Dedifferentiated amniotic fluid mesenchymal stem cell (primary cell): ENCODE data around the gene WNT6.
"Not testable (repeated sequence)": the region's sequence is repeated elsewhere in the genome, so short reads cannot be mapped to it uniquely, and the experiment has no call there.

Experiments
- DNase-seq: peaks from one replicate; pipeline ENCODE4 v3.0.0-alpha.2; 2016; ENCODE audit errors: extremely low spot score

Gene WNT6

GRCh38 chr2:218830526-218831306 lies 28.9 kb upstream of the WNT6 start:
- DNase-seq = no peak

DNA sequence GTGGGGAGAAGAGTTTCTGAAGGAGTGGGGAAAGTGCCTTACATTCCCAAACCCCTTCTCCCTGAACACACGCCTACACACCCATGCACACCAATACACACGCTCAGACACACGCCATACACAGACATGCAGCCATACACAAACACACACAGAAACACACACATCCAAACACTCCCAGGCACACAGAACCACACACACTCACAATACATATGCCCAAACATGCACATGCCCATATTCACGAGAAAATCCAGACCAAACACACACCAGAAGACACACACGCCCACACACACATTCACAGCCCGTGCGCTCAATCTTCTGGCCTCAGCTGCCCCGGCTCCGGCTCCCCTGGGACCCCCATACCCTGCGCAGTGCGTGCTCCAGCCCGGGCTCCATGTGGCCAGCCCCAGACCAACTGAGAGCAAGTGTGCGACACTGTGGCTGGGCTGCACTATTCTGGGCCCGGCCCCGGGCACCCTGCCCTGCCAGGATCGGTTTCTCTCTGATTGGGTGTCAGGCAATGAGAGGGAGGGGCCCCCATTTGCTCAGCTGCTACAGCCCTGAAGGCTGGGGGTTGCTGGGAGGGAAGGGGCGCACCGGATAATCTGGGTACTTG lies 28.1 kb upstream of the WNT6 start, which contains the start of gene PRKAG3:
Gene PRKAG3 (minus strand): TSS at position 426 of the 613 bp plus-strand sequence.
- no peak for DNase-seq

DNA sequence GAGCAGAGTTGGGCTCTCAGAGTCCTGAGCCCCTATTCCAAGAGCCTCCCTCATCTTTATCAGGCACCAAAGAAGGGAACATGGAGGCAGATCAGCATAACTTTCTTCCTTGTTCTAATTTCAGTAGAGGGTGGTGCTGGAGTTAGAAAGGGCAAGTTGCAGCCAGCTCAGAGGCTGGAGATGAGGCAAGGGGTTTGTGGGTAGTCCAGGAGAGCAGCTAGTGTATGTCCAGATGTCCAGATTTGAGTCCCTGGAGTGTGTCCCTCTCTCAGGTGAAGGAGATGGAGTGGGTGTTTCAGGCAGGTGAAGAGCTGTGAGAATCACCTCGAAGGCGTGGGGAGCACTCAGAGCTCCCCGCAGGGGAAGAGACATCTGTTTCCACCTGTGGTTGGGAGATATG lies 27.5 kb upstream of the WNT6 start:
- no peak for DNase-seq

DNA sequence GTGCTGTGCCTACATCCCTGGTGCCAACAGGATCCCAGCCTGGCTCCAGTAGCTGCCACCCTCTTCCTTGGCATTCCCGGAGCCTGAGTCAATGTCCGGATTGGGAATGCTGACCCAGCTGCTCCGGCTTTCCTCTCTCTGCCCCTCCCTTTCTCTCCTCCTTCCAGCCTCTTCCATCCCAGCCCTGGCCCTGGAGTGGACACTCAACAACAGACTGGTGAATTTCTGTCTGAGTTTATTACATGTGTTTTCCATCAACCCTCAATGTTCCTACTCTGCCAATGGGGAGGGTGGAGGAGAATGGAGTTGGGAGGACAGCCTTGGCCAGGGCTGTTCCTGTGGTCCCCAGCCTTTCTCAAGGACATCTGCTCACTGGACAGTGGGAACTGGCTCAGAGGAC lies 27.1 kb upstream of the WNT6 start:
- DNase-seq = no peak

DNA sequence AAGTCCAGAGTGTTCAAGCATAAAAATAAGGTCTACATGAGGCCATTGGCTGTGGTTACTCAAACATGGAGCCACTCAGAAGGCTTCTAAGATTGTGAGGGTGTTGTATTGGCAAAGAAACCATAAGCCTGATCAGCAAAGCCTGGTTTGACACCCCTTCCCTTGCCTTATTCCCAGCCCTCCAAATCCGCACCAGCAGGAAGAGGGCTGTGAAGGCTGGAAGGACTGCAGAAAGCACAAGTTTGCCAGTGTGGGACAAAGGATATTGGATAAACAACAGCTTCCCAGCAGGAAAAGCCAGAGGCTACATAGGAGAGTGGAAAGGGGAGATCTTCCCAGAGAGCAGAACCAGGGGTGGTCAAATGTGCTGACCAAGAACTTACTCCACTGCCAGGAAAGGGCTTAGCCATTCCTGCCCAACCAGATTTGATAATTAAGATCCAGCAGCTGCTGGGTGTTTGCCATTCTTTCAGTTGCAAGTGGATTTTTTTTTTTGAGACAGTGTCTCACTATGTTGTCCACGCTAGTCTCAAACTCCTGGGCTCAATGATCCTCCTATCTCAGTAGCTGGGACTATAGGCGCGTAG lies 26.5 kb upstream of the WNT6 start:
- DNase-seq = no peak

DNA sequence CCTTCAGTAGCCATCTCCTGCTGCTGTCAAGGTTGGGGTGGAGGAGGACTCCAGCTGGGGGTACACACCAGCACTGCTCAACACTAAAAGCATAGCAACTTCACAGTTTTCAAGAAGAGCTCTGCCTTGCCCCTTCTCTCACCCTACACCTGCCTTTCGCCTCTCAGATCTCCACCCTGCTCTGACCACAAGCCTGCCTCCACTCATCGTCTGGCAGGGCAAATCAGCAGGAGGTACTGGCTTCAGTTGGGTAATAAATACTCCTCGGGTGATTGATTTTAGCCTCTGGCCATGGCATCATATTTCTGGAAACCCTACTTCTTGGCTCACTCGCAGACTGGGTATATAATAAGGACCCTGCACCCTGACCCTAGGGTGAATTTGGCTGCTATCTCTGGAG lies 24.9 kb upstream of the WNT6 start:
- DNase-seq = no peak

DNA sequence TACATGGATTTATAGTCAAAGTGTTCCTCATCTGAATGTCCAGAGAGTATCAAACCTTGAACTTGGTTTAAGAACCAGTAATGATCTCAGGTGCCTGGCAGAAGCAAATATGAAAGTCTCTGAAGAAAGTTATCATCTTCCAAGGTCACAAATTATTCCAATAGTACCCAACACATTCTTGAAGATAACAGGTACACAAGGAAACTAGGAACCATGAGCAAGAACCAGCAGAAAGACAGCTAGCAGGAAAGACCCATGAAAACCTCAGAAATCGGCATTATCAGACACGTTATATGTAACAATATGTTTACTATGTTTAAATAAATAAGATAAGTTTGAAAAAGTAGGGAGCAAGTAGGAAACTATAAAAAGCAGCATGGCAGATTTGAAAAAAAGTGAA lies 22.1 kb upstream of the WNT6 start:
- no peak for DNase-seq

GRCh38 chr2:218839430-218839829 lies 20.2 kb upstream of the WNT6 start:
- DNase-seq = peak; percentile 46

DNA sequence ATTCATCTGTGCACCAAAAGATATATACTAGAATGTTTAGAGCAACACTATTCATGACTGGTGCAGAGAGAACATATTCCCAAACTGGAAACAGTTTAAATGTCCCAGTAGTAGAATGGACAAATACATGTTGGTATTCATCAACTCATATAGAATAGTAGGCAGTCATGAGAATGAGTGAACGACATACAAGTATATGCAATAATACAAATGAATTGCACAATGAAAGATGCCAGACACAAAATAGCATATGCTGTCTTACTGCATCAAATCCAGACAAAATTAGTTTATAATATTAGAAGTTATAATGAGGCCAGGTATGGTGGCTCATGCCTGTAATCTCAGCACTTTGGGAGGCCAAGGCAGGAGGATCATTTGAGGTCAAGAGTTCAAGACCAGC lies 19.7 kb upstream of the WNT6 start:
- no peak for DNase-seq

GRCh38 chr2:218844334-218844733 lies 15.3 kb upstream of the WNT6 start:
- not testable (repeated sequence) for DNase-seq

GRCh38 chr2:218846963-218847362 lies 12.6 kb upstream of the WNT6 start:
- not testable (repeated sequence) for DNase-seq

DNA sequence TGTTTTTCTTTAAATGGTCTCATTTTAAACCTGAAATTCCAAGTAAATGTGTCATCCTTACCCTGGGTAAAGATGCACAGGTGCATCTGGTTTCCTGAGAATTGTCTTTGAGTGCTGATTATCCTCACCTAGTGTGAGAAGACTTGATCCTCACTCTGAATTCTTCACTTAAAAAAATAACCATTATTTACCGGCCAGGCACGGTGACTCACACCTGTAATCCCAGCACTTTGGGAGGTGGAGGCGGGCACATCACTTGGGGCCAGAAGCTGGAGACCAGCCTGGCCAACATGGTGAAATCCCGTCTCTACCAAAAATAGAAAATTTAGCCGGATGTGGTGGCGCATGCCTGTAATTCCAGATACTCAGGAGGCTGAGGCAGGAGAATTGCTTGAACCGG lies 9.9 kb upstream of the WNT6 start:
- no peak for DNase-seq

DNA sequence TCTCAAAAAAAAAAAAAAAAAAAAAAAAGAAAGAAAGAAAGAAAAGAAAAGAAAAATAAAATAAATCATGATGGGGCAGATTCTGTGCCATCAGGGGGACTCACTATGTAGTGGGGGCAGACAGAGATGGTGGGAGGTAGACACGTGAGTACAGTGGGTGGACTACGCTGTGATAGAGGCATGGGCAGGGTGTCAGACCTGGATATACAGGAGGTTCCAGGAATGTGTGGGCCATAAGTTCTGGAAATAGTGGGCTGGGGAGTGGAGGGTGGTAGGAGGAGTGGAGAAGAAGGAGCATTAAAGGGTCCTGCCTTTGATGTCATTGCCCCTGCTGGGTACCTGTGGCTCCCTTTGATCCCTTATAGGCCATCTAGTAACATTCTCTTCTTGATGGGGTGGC lies 8.8 kb upstream of the WNT6 start:
- DNase-seq = no peak

DNA sequence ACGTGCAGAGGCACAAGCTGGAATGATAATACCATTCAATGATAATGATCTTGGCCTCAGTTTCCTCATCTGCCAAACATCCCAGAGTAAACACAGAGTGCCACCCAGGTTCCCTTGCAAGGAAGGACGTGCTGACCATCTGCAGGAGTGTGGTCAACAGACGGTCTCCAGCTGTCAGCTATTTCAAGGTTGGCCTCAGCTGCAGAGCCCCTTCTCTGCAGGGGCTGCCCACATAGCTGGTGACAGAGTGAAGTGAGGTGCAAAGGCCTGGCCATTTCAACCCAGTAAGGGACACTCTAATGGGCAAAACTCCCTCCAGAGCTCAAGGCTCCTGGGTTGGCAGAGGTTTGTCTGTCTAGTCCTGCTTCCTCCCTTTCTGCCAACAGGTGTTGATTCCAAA lies 8.3 kb upstream of the WNT6 start:
- DNase-seq = no peak

GRCh38 chr2:218852911-218853667 lies 6.5 kb upstream of the WNT6 start:
- DNase-seq = peak; percentile 39

- DNase-seq = no peak
Measured at GRCh38 chr2:218853766-218854165, 5.8 kb upstream of the WNT6 start.

GRCh38 chr2:218854860-218855259 lies 4.7 kb upstream of the WNT6 start:
- no peak for DNase-seq

DNA sequence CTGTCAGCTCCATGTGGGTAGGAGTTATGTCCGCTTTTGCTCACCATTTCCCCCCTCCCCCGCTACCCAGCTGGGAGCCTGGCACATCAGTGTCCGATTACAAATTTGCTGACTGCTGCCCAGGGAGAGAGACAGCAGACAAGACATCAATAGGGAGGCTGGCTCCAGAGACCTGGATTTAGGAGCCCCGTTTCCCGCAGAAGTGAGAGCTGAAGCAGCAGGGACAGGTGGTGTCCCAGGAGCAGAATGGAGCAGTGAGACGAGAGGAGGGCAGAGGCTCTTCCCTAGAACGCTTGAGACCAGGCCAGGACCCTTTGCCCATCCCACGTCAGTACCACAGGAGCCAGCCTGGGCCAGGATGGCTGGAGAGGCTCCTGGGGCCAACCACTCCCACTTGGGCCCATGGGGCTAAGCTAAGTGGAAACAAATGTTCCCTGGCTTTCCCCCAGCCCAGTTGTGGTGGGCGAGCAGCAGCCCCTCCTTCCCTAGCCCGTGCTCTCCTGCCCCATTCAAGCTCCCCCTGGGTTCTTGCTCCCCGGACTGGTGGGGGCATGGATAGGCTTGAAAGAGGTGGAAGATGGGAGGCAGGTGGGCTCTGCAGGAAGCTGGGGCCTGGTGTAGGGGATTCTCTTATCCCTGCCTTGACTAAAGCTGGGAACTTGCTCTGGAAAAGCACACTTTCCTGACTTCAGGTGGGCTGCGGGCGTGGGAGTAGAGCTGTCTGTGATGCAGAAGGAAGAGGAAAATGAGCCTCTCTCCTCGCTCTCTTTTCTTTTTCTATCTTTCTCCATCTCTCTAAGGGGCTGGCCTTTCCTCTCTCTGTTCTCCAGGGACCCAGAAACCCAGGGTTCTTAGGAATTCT lies 4.1 kb upstream of the WNT6 start:
- DNase-seq = no peak

- no peak for DNase-seq
Measured at GRCh38 chr2:218856167-218856895, 3.3 kb upstream of the WNT6 start.

DNA sequence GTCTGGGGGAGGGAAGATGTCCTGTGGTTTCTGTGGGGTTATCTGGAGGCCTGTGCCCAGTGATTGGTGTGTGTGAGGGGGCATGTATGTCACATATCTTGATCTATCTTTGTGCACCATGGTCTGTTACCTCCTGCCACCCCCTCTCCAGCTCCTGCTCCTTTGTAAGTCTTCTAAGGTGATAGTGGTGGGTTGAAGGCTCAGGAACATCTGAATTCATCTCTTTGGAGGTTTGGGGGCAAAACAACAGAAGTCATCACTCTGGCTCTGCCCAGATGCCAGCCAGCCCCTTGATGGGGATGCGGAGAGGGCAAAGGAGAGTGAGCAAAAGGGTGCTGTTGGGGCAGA lies 2.7 kb upstream of the WNT6 start:
- no peak for DNase-seq
